Hindlimb muscle (tissue), 1 donor: ENCODE results near the gene B3GNT4. TPM values are rescaled to one million over a fixed set of nuclear protein-coding genes. Genes with fewer than 3 reads are reported as not detected.
"Not testable (repeated sequence)": the region's sequence is repeated elsewhere in the genome, so short reads cannot be mapped to it uniquely, and the experiment has no call there.

ENCODE experiments used
- DNase-seq: peaks from one replicate; pipeline ENCODE4 v3.0.0-alpha.2; 2013
- polyA plus RNA-seq: library from polyadenylated mRNA; unstranded; fragments of 120-200 nt; gene quantifications from one replicate; pipeline ENCODE4 v1.2.1, GENCODE V29; 2013; ENCODE audit not compliant: insufficient read length

Gene B3GNT4
- polyA plus RNA-seq, 1 donor = 0.59 TPM

GRCh38 chr12:122189626-122190475, 13.7 kb upstream of the B3GNT4 start:
- no peak for DNase-seq

- DNase-seq = no peak
Observed at GRCh38 chr12:122190842-122191668, 12.5 kb upstream of the B3GNT4 start.

- no peak for DNase-seq
Observed at GRCh38 chr12:122192441-122192840, 11.1 kb upstream of the B3GNT4 start.

- DNase-seq = no peak
Observed at GRCh38 chr12:122194804-122195203, 8.7 kb upstream of the B3GNT4 start.

GRCh38 chr12:122195405-122195804, 8.1 kb upstream of the B3GNT4 start:
- no peak for DNase-seq

- DNase-seq = no peak
Observed at GRCh38 chr12:122197612-122197966, 5.9 kb upstream of the B3GNT4 start.

- no peak for DNase-seq
Observed at GRCh38 chr12:122199484-122200355, 3.8 kb upstream of the B3GNT4 start.

GRCh38 chr12:122200541-122201175, 2.9 kb upstream of the B3GNT4 start:
- no peak for DNase-seq

GRCh38 chr12:122201381-122201780, 2.1 kb upstream of the B3GNT4 start:
- DNase-seq = no peak

GRCh38 chr12:122202017-122202416, 1.5 kb upstream of the B3GNT4 start:
- DNase-seq = no peak

GRCh38 chr12:122202811-122203210, 698 bp upstream of the B3GNT4 start:
- not testable (repeated sequence) for DNase-seq

GRCh38 chr12:122204167-122205052, 901 bp downstream of the B3GNT4 start:
- DNase-seq = no peak

GRCh38 chr12:122205053-122205925, 1.8 kb downstream of the B3GNT4 start:
- no peak for DNase-seq

GRCh38 chr12:122206111-122206881, 2.8 kb downstream of the B3GNT4 start:
- no peak for DNase-seq

GRCh38 chr12:122206976-122207375, 3.5 kb downstream of the B3GNT4 start:
- DNase-seq = no peak

- no peak for DNase-seq
Observed at GRCh38 chr12:122207391-122207790, 3.9 kb downstream of the B3GNT4 start.

GRCh38 chr12:122208073-122208820, 4.7 kb downstream of the B3GNT4 start:
- no peak for DNase-seq

GRCh38 chr12:122215771-122216170, 12.3 kb downstream of the B3GNT4 start:
- DNase-seq = no peak

- no peak for DNase-seq
Observed at GRCh38 chr12:122216445-122216844, 12.9 kb downstream of the B3GNT4 start.
